Keratinocyte (primary cell): ENCODE results near the gene RNF6. TPM values are rescaled to one million over a fixed set of nuclear protein-coding genes. Genes with fewer than 3 reads are reported as not detected.

Source experiments
- DNase-seq: peaks from one replicate; pipeline ENCODE4 v3.0.0-alpha.2; 2011; ENCODE audit warnings: low read depth, missing footprints, low spot score
- FAIRE-seq: peaks from 2 replicates; lab custom pipeline; 2011; peaks lifted over from hg19 to GRCh38; lab: Jason Lieb, UNC
- H2AFZ ChIP-seq: 2 replicates; pipeline ENCODE4 v1.6.0; 2012; ENCODE audit warnings: low read length, control low read depth, inconsistent platforms; ENCODE audit not compliant: control insufficient read depth
- H3K27ac ChIP-seq: 2 replicates; pipeline ENCODE4 v1.5.1; 2011; ENCODE audit warnings: low read length; ENCODE audit not compliant: control insufficient read depth, insufficient read depth
- H3K27me3 ChIP-seq: 3 replicates; pipeline ENCODE4 v1.6.0; 2011; ENCODE audit warnings: low read length; ENCODE audit not compliant: control insufficient read depth, insufficient read depth; ENCODE audit errors: extremely low read depth
- H3K36me3 ChIP-seq, 2 experiments: 2 replicates in 1 of 2; 3 replicates in 1 of 2; pipeline ENCODE4 v1.5.1; 2011; ENCODE audit warnings: low read length in 2 of 2, mild to moderate bottlenecking in 1 of 2; ENCODE audit not compliant: control insufficient read depth in 2 of 2, insufficient read depth in 2 of 2; ENCODE audit errors: extremely low read depth in 1 of 2
- H3K4me1 ChIP-seq: 3 replicates; pipeline ENCODE4 v1.5.1; 2011; ENCODE audit warnings: low read length; ENCODE audit not compliant: control insufficient read depth, insufficient read depth; ENCODE audit errors: extremely low read depth
- H3K4me2 ChIP-seq: 3 replicates; pipeline ENCODE4 v1.6.0; 2011; ENCODE audit warnings: low read depth, low read length; ENCODE audit not compliant: control insufficient read depth, insufficient read depth; ENCODE audit errors: extremely low read depth
- H3K4me3 ChIP-seq, 3 experiments: fragments of 200-600 bp in 1 of 3; sonication (generic) in 1 of 3; 2 replicates in 2 of 3; 3 replicates in 1 of 3; pipeline ENCODE4 v1.5.1; 2011 to 2016; ENCODE audit warnings: low read length in 3 of 3, mild to moderate bottlenecking in 3 of 3, control low read depth in 2 of 3, inconsistent platforms in 1 of 3, low read depth in 1 of 3, mixed read lengths in 1 of 3, mixed run types in 1 of 3, moderate library complexity in 1 of 3; ENCODE audit not compliant: control insufficient read depth in 2 of 3, insufficient read depth in 2 of 3; ENCODE audit errors: extremely low read depth in 1 of 3
- H3K79me2 ChIP-seq: 2 replicates; pipeline ENCODE4 v1.6.0; 2012; ENCODE audit warnings: low read length; ENCODE audit not compliant: control insufficient read depth, insufficient read depth
- H3K9ac ChIP-seq: 3 replicates; pipeline ENCODE4 v1.6.0; 2011; ENCODE audit warnings: low read length; ENCODE audit not compliant: control insufficient read depth, insufficient read depth; ENCODE audit errors: extremely low read depth
- H3K9me1 ChIP-seq: 3 replicates; pipeline ENCODE4 v1.6.0; 2011; ENCODE audit warnings: low read length; ENCODE audit not compliant: control insufficient read depth, insufficient read depth; ENCODE audit errors: extremely low read depth
- H3K9me3 ChIP-seq: 2 replicates; pipeline ENCODE4 v1.5.1; 2012; ENCODE audit warnings: low read depth, low read length; ENCODE audit not compliant: control insufficient read depth
- H4K20me1 ChIP-seq: 3 replicates; pipeline ENCODE4 v1.6.0; 2011; ENCODE audit warnings: low read length; ENCODE audit not compliant: control insufficient read depth, insufficient read depth; ENCODE audit errors: extremely low read depth
- CTCF ChIP-seq, 3 experiments: IDR thresholded peaks in 1 of 3; conservative IDR thresholded peaks in 1 of 3; optimal IDR thresholded peaks in 1 of 3; 2 replicates in 2 of 3; 3 replicates in 1 of 3; pipeline versions ENCODE3 to v1.5.1; 2011; ENCODE audit warnings: low read length in 3 of 3, mild to moderate bottlenecking in 3 of 3, moderate library complexity in 2 of 3, control low read depth in 1 of 3, inconsistent platforms in 1 of 3; ENCODE audit not compliant: insufficient read depth in 2 of 3; ENCODE audit errors: extremely low read depth in 1 of 3
- EZH2 ChIP-seq: IDR thresholded peaks from one replicate; pipeline ENCODE4 v1.6.1; 2012; ENCODE audit warnings: inconsistent platforms, mild to moderate bottlenecking, low read length, moderate library complexity
- dilution Hi-C: fragments of 300-500 bp; cut with MboI; formaldehyde crosslinking; loops from one replicate; pipeline ENCODE4 v1.7.0; 2020; ENCODE audit warnings: low sequenced_read_pairs; ENCODE audit not compliant: extremely low pct_ligation_motif_present
- polyA plus RNA-seq, 5 experiments: library from polyadenylated mRNA; depleted of rRNA in 3 of 5; stranded (reverse) in 3 of 5; stranded (forward) in 1 of 5; unstranded in 1 of 5; fragments of >200 nt; gene quantifications; 1 replicate in 1 of 5; 2 replicates in 3 of 5; 3 replicates in 1 of 5; pipeline versions ENCODE4 v1.2.1 to v1.2.3, GENCODE V29; 2011 to 2012; ENCODE audit warnings: missing spikeins in 2 of 5, low read depth in 1 of 5, low replicate concordance in 1 of 5

RNF6 gene
- polyA plus RNA-seq, 1 donor (not counting 4 experiments of a cell fraction or from before 2014, with no cell fraction given), result 48.7 TPM

DNA sequence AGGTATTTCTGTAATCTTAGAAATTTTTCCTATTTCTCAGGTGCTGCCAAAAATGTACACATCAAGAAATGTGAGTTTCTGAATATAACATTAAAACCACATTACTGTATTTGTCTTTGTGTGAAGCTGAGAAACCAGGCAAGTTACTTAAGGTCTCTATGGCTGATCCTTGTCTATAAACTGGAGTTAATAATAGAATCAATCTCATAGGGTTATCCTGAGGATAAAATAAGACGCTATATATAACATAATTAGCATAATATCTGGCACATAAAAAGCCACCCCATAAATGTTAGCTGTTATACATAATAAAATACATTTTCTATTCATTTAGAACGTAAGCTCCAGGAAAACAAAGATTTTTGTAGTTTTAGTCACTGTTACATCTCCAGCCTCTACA, 6.1 kb downstream of the RNF6 start:
- FAIRE-seq (no peak), DNase-seq (no peak)
- H2AFZ ChIP-seq, result no peak overlapping the region
- H3K27me3 ChIP-seq, result no peaks in the 10 kb centered on the region
- H3K27ac ChIP-seq, result no peak overlapping the region
- no peak for TF ChIP-seq EZH2
- no peak for TF ChIP-seq CTCF (optimal IDR thresholded peaks at IDR 0.05 in 1 of 3, IDR thresholded peaks at IDR 0.05 in 1 of 3, conservative IDR thresholded peaks at IDR 0.05 in 1 of 3; ENCODE audit: extremely low read depth in 1 of 3, insufficient read depth in 2 of 3, low read length in 3 of 3)
- H3K9ac ChIP-seq, result no peak overlapping the region
- peaks cover 16% of the 10 kb centered on the region for H3K4me1 ChIP-seq
- no peaks in the 10 kb centered on the region for H4K20me1 ChIP-seq
- dilution Hi-C loops, result no loop called here
- no peak overlapping the region for H3K4me3 ChIP-seq
- no peaks in the 10 kb centered on the region for H3K9me1 ChIP-seq
- peaks cover 5% of the 10 kb centered on the region for H3K79me2 ChIP-seq
- no peaks in the 10 kb centered on the region for H3K9me3 ChIP-seq
- no peak overlapping the region for H3K4me2 ChIP-seq
- peaks cover 25 to 32% of the 10 kb centered on the region in 2 experiments for H3K36me3 ChIP-seq

DNA sequence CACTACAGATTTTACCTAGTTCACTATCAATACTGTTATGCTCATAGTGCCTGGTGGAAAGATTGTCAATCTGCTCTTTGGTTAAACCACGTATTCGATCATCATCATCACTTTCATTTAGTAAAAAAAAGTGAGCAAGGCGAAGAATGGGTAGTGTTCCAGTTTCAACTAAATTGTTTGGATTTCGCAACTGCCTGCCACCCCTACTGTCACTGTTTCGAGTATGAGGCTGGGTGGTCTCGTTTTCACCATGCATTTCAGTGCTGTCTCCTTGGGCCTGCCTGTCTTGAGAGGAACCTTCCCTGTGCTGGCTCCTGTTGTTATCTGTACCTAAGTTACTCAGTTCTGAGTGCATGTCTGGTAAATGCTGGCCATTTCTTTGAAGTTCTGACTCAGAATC, 8.1 kb downstream of the RNF6 start:
- no peaks in the 10 kb centered on the region for H4K20me1 ChIP-seq
- dilution Hi-C loops, result no loop called here
- no peak overlapping the region for H2AFZ ChIP-seq
- no peak for DNase-seq
- no peaks in the 10 kb centered on the region for H3K9me1 ChIP-seq
- peaks cover 27 to 35% of the 10 kb centered on the region in 2 experiments for H3K36me3 ChIP-seq
- no peaks in the 10 kb centered on the region for H3K9me3 ChIP-seq
- no peak overlapping the region for H3K27ac ChIP-seq
- TF ChIP-seq EZH2 (no peak), CTCF (optimal IDR thresholded peaks at IDR 0.05 in 1 of 3, IDR thresholded peaks at IDR 0.05 in 1 of 3, conservative IDR thresholded peaks at IDR 0.05 in 1 of 3; ENCODE audit: extremely low read depth in 1 of 3, insufficient read depth in 2 of 3, low read length in 3 of 3) (no peak)
- FAIRE-seq, result no peak
- no peak overlapping the region for H3K9ac ChIP-seq
- peaks cover 2% of the 10 kb centered on the region for H3K79me2 ChIP-seq
- no peak overlapping the region for H3K4me3 ChIP-seq
- H3K4me2 ChIP-seq, result no peak overlapping the region
- H3K27me3 ChIP-seq, result no peaks in the 10 kb centered on the region
- no peaks in the 10 kb centered on the region for H3K4me1 ChIP-seq
